GM21423 (cell line): ENCODE data around the gene BTBD3.

Source experiments
- ATAC-seq: cut with Tn5 transposase; IDR thresholded peaks from one replicate; pipeline ENCODE4 v1.9.1; 2021; ENCODE audit warnings: mild to moderate bottlenecking, moderate library complexity; ENCODE audit not compliant: unreplicated experiment

BTBD3 gene

DNA sequence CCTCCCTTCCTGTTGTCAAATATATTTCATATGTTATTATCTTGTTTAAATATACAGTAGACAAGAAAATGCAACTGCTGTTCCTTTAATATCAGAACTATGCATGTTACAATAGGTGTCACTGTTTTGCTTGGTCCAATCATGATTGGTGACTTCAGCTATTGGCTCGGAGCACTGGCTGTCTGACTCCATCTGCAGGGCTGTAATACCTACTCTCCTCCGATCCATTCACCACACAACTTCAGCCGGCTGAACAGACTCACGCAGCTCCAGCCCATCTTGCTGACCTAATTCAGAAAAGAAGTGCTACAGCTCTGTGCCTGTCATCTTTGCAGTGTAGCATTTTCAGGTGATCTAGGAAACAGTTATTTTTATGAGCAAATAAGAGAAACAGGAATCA is at the start of gene BTBD3:
TSS of gene BTBD3 (plus strand) at position 231 of the 400 bp plus-strand sequence. CDS start 383 bp downstream, outside the sequence.
- peak; percentile 96 for ATAC-seq

DNA sequence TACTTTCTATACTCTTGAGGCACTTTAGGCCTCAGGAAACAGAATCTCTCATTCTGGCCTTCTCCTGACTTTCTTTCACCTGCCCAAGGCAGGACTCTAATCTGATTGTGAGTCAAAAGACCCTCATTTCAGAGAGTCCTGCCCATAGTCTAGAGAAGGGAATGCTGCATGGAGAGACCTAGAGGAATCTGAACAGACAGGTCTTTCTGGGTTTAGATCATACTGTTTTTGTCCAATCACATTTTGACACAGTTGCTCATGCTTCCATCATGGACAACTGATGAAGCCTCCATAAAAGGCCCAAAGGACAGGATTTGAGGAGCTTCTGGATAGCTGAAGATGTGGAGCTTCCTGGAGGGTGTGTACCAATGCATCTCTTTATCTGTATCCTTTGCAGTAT is 48.1 kb upstream of the BTBD3 start:
- no peak for ATAC-seq

GRCh38 chr20:11870411-11870810 is 47.3 kb upstream of the BTBD3 start:
- ATAC-seq: no peak

DNA sequence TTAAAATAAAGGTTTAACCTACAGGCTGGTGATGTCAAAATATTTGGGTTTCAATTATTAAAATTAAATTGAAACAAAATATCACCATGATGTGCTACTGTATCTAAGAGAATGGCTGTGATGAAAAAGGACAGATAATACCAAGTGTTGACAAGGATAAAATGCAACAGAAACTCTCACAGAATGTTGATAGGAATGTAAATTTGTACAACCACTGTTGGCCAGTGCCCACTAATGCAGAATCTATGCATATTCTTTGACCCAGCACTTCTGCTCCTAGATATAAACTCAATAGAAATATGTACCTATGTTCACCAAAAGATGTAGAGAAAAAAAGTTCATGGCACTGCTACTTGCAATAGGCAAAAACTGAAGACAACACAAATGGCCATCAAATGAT is 41.1 kb upstream of the BTBD3 start:
- no peak for ATAC-seq

DNA sequence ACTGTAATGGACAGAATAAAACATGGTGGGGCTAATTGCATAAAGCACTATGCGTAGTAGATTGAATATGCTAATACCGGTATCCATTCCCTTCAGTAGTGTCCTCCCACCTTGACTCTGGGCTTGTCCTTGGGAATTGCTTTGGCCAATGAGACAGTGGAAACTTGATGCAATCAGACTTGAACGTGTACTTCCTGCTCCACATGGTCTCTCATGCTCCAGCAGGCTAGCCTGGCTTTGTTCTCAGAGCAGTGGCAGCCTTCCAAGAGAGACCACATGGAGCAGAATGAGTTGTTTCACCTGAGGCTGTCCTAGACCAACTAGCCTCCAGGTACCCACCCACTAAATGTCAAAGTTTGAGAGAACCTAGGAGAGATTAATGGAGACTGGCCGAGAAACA is 37.0 kb upstream of the BTBD3 start:
- ATAC-seq: no peak

- no peak for ATAC-seq
These were observed 36.2 kb upstream of the BTBD3 start for GRCh38 chr20:11881449-11881848.

GRCh38 chr20:11882651-11883050 is 35.0 kb upstream of the BTBD3 start:
- ATAC-seq: no peak

- no peak for ATAC-seq
These were observed 29.0 kb upstream of the BTBD3 start for GRCh38 chr20:11888648-11889047.

DNA sequence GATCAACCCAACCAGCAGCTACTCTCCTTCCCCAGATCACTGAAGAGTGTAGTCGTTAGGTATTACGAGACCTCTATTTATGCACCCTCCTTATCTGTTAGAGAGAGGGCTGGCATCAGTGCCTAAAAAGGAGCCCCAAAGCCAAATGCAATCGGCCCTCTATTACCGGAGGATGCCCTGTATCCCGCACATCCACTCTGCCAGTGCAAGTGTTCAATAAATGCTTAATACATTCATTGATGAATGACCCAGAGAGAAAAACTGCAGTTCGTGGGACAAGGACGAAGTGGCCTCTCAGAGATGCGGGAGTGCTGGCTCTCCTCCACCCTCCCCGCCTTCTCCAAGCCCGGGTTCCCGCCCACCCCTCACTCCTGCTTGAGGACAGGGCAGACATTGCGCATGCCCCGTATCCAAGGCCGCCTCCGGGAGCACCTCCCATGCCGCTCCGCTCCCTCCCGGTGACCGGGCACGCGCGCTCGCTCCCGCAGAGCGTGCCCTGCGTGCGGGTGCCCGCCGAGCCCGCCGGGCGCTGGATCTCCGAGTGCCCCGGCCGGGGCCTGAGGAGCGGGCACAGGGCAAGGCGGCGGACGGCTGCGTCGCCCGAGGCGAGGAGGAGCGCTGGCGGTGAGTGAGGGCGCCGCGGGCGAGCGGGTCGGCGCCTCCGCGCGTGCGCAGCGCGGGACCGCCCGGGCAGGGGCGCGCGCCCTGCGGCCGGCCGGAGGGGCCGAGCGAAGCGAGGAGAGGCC is 27.2 kb upstream of the BTBD3 start:
- ATAC-seq: peak; percentile 60

DNA sequence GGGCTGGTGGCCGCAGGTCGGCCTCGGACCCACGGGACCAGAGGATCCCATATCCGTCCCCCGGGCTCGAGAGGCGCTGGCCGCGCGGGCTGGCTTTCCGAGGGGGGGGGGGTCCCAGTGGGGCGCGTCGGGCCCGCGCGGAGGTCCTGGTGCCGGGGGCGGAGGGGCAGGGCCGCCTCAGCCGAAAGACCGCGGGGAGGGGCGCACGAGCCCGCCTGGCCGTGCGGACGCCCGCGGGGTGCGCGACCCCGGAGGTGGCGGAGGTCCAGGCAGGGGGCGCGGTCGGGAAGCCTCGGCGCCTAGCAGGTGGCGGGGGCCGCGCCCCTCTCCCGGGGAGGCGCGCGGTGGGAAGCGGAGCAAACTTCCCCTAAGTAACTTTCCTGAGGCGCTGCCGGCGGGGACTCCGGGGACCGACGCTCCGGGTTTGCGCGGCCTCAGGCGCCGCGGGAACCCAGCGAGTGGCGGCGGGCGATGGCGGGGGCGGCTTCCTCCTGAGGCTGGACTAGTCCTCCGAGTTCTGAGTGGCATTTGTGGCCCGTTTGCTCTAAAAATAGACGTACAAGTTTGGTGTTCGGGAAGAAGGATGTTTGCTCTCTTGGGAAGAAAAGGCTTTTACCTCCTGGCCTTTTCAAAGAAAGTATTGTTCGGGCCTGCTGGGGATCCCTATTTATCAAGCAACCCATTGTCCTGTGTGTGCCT is 26.5 kb upstream of the BTBD3 start:
- peak; percentile 34 for ATAC-seq

- ATAC-seq: peak; percentile 67
These were observed 25.7 kb upstream of the BTBD3 start for GRCh38 chr20:11891776-11892545.

- ATAC-seq: no peak
These were observed 23.6 kb upstream of the BTBD3 start for GRCh38 chr20:11894062-11894461.

GRCh38 chr20:11895861-11896387 is 21.8 kb upstream of the BTBD3 start:
- no peak for ATAC-seq

DNA sequence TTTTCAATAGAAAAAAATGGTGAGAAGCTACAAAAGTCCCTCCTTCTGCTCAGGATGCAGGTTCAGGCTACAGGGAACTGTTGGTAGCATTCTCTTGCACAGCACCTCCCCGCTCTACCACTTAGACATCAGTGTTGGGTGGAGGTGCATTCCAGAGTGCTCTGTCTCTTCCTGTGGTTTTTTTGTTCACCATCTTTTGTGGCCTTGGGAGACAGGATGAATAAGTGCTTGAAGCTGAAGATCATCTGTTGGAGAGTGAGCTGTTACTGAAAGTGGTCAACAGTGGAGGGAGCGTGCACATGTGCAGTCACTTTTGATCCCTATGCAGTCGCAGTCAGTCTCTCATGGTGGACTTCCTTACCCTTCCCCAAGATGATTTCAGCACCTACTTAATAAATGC is 16.6 kb upstream of the BTBD3 start:
- ATAC-seq: no peak

- no peak for ATAC-seq
These were observed 15.4 kb upstream of the BTBD3 start for GRCh38 chr20:11902285-11902697.

DNA sequence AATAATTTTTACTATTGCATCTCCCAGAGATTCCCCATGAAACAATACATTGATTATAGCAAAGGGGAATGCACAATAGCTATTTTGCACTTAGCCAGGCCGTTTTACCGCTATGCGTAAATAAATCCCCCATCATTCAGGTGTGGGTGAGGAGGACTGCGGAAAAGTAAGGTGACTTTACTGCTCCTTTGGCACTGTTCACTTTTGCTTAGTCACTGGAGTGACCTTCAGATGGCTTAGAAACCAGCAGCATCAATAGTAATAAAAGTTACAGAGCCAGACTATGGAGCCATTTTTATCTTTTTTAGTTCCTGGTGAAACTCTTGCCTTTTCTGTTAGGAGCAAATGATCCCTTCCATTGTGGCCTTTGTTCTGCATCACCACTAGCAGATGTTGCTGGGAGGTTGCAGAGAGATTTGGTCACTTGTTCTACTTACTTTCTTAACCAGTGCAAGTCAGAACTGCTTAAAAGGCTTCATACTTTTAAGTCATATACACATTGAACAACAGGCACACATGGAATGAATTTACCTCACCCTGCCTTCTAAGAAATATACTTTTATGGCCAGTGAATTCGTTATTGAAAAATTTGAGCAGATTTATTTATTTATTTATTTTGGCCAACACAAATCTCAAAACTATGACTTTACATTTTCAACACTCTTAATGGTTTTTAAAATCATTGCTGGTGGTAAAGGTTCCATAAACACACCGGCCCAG is 12.1 kb upstream of the BTBD3 start:
- no peak for ATAC-seq

DNA sequence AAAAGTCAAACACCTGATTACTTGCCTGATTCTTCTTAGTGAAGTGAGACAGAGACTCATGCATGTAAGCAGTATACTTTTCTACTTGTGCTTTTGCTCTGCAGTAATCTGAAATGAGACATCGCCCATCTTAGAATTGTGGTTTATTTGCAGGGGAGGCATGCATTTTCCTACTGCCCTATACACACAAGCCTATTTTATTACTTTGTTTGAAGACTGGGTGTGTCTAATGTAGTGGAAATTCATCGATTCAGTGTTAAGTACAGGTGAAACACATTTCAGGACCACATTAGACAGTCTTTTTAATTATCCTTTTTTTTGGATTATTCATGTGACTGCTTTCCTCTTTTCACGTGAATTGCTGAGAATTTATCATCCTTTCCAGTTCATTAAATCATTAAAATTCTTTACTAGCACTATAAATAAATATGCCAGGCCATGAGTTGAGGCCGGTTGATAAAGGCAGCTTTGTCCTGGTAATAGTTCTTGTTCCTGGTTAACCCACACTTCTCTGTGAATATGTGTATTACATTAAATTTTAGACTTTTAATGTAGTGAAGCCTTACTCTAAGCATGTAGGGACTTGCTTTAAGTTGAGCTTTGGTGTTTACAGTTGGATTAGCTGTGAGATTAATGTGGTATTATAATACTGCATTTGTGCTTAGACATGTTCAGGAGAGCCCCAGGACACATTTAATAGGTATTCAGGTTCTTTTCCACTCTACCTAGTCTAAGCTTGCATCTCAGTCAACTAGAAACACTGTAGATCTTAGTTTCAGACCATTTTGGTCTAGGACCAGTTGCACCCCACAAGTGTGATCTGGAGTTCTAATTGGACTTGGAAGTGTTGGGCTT is 10.8 kb upstream of the BTBD3 start:
- ATAC-seq: no peak

GRCh38 chr20:11907621-11908020 is 10.1 kb upstream of the BTBD3 start:
- no peak for ATAC-seq

DNA sequence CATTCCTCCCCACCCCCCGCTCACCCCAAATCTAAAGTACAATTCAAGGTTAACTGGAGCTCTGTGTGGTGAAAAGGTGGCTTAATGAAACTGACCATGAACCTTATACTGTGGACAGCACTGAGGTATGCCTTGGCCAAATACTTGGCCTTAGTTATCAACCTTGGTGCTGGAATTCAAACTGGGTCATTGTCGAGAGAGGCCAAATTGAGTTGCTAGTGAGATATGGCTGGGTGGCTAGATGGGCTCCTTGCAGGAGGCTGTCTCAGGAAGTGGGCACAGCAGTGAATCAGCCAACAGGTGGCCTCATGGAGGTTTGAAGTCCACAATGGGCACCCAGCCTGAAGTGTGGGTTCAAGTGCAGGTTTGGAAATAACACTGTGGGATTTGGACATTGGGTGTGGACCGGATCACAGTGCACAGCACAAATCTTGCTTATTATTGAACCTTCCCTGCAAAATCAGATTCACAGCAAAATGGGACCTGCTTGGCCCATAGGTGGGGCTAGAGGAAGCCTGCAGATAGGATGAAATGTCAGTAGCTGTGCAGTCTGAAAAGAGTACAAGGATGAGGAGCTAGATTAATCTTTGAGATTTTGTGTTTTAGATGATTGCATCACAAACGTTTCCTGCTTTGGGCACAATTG is 5.6 kb upstream of the BTBD3 start:
- no peak for ATAC-seq
